ENCODE data around the gene ST6GALNAC2.
"Not testable (repeated sequence)": the region's sequence is repeated elsewhere in the genome, so short reads cannot be mapped to it uniquely, and the experiment has no call there.

ST6GALNAC2 gene

GRCh38 chr17:76585649-76586593, at the start of gene ST6GALNAC2:
Gene ST6GALNAC2 (minus strand): TSS chr17:76585860. CDS start chr17:76585808, 52 bp downstream.
- DNase-seq (ENCODE audit: low spot score) = peak; percentile 66

DNA sequence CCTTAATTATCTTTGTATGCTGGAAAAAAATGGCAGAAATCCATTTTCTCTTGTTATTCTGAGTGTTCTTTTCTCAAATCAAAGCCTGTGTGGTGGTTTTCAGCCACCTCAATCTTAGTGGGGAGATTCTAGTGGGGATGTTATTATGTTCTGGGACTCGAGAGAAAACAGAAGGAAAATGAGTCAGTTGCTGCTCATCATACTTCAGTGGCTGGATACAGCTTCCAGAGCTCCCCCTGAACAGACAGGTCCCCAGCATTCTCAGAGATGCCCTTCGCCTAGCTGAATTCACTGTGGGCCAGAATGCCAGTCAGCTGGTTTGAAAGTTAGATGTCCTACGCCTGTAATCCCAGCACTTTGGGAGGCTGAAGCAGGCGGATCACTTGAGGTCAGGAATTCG, 49.4 kb upstream of the ST6GALNAC2 start:
- DNase-seq (ENCODE audit: low spot score) = no peak

GRCh38 chr17:76633628-76634328, 48.1 kb upstream of the ST6GALNAC2 start:
- no peak for DNase-seq (ENCODE audit: low spot score)

DNA sequence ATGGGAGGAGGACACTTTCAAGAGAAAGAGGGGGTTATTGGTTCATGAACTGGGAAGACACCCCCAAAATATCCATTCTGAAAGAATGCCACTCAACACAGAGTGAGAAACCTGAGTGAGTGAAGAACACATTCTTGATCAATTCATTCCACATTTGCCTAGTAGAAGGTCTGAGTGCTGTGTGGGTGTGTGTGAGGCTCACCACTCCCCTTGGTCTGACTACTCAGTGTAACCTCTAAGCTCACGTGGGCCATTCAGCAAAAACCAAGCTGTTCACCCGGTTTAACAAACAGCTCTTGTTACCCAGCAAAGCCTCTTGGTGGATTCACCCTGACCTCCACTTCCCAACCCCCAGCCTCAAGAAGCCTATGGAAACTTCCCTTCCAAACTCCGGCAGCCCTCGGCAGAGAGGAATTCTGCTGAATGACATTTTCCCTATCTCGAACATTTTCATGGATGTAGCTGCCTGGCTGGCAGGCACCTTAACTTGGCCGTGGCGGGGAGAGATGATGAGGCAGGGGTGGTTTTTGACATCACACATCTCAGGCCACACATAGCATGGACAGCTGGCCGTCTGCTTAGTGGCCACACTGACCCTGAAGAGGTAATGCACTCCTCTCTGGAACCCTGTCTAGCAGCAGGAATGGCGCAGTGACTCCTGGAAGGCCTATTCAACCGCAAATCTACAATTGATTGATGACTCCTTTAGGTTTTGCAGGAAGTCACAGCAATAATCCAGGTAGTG, 46.3 kb upstream of the ST6GALNAC2 start:
- DNase-seq (ENCODE audit: low spot score) = no peak

GRCh38 chr17:76630151-76630550, 44.5 kb upstream of the ST6GALNAC2 start:
- no peak for DNase-seq (ENCODE audit: low spot score)

DNA sequence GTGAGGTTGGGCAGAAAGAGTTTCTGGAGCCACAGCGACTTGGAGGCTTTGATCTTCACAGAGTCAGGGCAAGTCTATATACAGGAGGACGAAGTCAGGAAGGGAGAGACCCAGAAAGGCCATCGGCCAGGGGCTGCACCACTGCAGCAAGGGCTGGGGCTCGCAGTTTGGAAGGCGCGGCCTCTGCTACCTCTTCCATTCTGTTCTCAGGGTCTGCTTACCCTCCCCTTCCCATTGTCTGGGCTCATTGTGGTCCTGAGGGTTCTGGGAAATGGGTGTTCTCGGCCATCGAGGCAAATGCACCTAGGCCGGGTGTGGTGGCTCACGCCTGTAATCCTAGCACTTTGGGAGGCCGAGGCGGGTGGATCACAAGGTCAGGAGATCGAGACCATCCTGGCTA, 41.9 kb upstream of the ST6GALNAC2 start:
- no peak for DNase-seq (ENCODE audit: low spot score)

DNA sequence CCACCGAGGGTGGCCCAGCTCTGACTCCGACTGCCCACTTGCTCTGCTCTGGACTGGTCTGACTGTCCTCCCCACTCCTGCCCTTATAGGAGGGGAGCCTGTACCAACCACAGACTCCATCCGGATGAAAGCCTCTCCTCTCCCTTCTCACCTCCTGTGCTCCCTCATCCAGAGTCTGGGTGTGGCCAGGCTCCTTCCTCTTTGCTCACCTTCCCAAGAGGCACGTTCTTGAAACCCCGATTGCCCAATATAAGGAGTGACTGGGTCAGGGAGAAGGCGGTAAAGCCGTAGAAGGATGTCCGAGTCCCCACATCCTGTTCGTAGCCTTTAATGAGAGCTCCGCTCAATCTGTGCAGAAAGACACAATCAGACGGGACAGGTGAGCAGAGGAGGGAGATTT, 40.8 kb upstream of the ST6GALNAC2 start:
- no peak for DNase-seq (ENCODE audit: low spot score)

GRCh38 chr17:76625496-76625895, 39.8 kb upstream of the ST6GALNAC2 start:
- no peak for DNase-seq (ENCODE audit: low spot score)

GRCh38 chr17:76623271-76624146, 37.8 kb upstream of the ST6GALNAC2 start:
- peak; percentile 94 for DNase-seq (ENCODE audit: low spot score)

GRCh38 chr17:76617838-76618237, 32.2 kb upstream of the ST6GALNAC2 start:
- no peak for DNase-seq (ENCODE audit: low spot score)

- no peak for DNase-seq (ENCODE audit: low spot score)
These were observed 29.4 kb upstream of the ST6GALNAC2 start for GRCh38 chr17:76614912-76615617.

GRCh38 chr17:76614064-76614759, 28.6 kb upstream of the ST6GALNAC2 start:
- DNase-seq (ENCODE audit: low spot score) = not testable (repeated sequence)

GRCh38 chr17:76612977-76613851, 27.6 kb upstream of the ST6GALNAC2 start:
- no peak for DNase-seq (ENCODE audit: low spot score)

DNA sequence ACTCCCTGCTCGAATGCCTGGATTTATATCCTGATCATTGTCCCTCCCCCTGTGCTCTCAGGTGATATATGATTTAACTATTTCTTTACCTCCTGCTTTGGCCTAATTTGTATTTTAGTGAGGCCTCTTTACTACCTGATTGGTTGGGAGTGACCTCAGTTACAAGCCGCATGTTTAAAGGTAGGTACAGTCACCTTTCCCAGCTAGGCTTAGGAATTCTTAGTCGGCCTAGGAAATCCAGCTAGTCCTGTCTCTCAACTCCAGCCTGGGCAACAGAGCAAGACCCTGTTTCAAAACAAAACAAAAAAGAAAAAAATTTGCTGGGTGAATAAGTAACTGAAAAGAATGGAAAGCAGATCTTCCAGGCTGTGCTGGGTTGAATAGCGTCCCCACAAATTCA, 26.8 kb upstream of the ST6GALNAC2 start:
- no peak for DNase-seq (ENCODE audit: low spot score)

GRCh38 chr17:76611758-76612157, 26.1 kb upstream of the ST6GALNAC2 start:
- DNase-seq (ENCODE audit: low spot score) = no peak

- peak; percentile 55 for DNase-seq (ENCODE audit: low spot score)
These were observed 25.6 kb upstream of the ST6GALNAC2 start for GRCh38 chr17:76611080-76611749.

DNA sequence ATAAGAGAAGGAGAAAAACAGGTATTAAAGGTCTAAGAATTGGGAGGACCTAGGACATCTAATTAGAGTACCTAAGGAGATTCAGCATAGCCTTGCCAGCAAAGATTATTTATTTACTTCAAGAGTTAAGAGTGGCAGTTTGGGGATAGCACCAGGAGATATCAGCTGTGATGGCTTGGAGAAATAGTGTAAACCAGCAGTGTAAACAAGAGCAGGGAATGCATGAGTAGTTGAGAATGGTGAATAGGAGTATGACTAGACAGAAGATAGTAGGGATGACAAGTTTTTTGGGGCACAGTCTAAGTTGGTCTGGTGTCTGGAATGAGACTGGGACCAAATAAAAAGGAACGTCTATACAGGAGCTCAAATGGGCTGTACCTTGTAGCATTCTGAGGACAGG, 21.0 kb upstream of the ST6GALNAC2 start:
- DNase-seq (ENCODE audit: low spot score) = not testable (repeated sequence)

- no peak for DNase-seq (ENCODE audit: low spot score)
These were observed 15.4 kb upstream of the ST6GALNAC2 start for GRCh38 chr17:76601065-76601464.

Data from GM03348 (cell line).